A549 (cell line): ENCODE data around the gene DACT2. TPM values are rescaled to one million over a fixed set of nuclear protein-coding genes. Genes with fewer than 3 reads are reported as not detected.

ENCODE experiments used
- ATAC-seq, 2 experiments: fragments of 200-7000 bp in 1 of 2; fragments of >200 bp in 1 of 2; cut with Nextera tagmentation in 1 of 2; cut with Tn5 transposase in 1 of 2; 3 replicates each; pipeline versions ENCODE4 v1.8.0 to v1.9.1; 2018 to 2020; ENCODE audit warnings: mild to moderate bottlenecking in 1 of 2, moderate library complexity in 1 of 2
- CTCF ChIA-PET: fragments of 300-600 bp; sonication (Branson Sonifier 250); formaldehyde crosslinking; extraction: SDS; loops from one replicate; lab custom pipeline; 2021; ENCODE audit warnings: antibody characterized with exemption, inconsistent platforms; lab: Yijun Ruan, JAX
- POLR2A ChIA-PET: fragments of 350-600 bp; formaldehyde crosslinking; extraction: SDS; loops from one replicate; lab custom pipeline; 2021; ENCODE audit warnings: antibody characterized with exemption, inconsistent platforms; lab: Yijun Ruan, JAX
- DNase-seq, 2 experiments: peaks; one replicate each; pipeline versions ENCODE4 v3.0.0 to v3.0.0-alpha.2; 2011 to 2016; ENCODE audit warnings: low read depth in 1 of 2, low spot score in 1 of 2
- FAIRE-seq: peaks from 2 replicates; lab custom pipeline; 2011; peaks lifted over from hg19 to GRCh38; lab: Jason Lieb, UNC
- H3K27ac ChIP-seq, 2 experiments: fragments of >200 bp; sonication (Bioruptor Twin); formaldehyde crosslinking; 3 replicates each; pipeline ENCODE4 v1.5.1; 2016 to 2017
- H3K4me1 ChIP-seq: fragments of >200 bp; sonication (Bioruptor Twin); formaldehyde crosslinking; 3 replicates; pipeline ENCODE4 v1.6.1; 2016
- H3K4me2 ChIP-seq: fragments of >200 bp; sonication (Bioruptor Twin); formaldehyde crosslinking; 3 replicates; pipeline ENCODE4 v1.6.1; 2016
- H3K4me3 ChIP-seq: fragments of >200 bp; sonication (Bioruptor Twin); formaldehyde crosslinking; 3 replicates; pipeline ENCODE4 v1.5.1; 2016
- H3K9me3 ChIP-seq: fragments of >200 bp; sonication (Bioruptor Twin); formaldehyde crosslinking; 3 replicates; pipeline ENCODE4 v1.6.1; 2016
- CEBPB ChIP-seq, 2 experiments: fragments of >200 bp in 1 of 2; sonication (Bioruptor Twin) in 1 of 2; formaldehyde crosslinking in 1 of 2; IDR thresholded peaks; 2 replicates each; pipeline ENCODE4 v1.6.1; 2012 to 2016
- EP300 ChIP-seq, 2 experiments: fragments of >200 bp; sonication (Bioruptor Twin); formaldehyde crosslinking; IDR thresholded peaks; 2 replicates in 1 of 2; 3 replicates in 1 of 2; pipeline ENCODE4 v1.6.1; 2016 to 2017
- GATA3 ChIP-seq: IDR thresholded peaks from 2 replicates; pipeline ENCODE4 v1.6.1; 2012; ENCODE audit warnings: borderline replicate concordance
- HEYL ChIP-seq: fragments of 250-450 bp; sonication (Bioruptor Pico); IDR thresholded peaks from 2 replicates; pipeline ENCODE4 v1.8.0; 2021; ENCODE audit warnings: mild to moderate bottlenecking, moderate library complexity
- HOXA7 ChIP-seq: fragments of 250-450 bp; sonication (Bioruptor Pico); IDR thresholded peaks from 2 replicates; pipeline ENCODE4 v1.5.0; 2020; ENCODE audit warnings: mild to moderate bottlenecking, moderate library complexity
- HOXB5 ChIP-seq: fragments of 250-450 bp; sonication (Bioruptor Pico); IDR thresholded peaks from 2 replicates; pipeline ENCODE4 v1.5.0; 2020; ENCODE audit warnings: mild to moderate bottlenecking, moderate library complexity
- JUN ChIP-seq, 2 experiments: fragments of >200 bp; sonication (Bioruptor Twin); formaldehyde crosslinking; IDR thresholded peaks; 2 replicates in 1 of 2; 3 replicates in 1 of 2; pipeline ENCODE4 v1.6.1; 2016 to 2017
- KDM1A ChIP-seq: fragments of 200-600 bp; sonication (generic); IDR thresholded peaks from 2 replicates; pipeline ENCODE4 v1.6.1; 2016; ENCODE audit warnings: low read depth, mild to moderate bottlenecking
- MAZ ChIP-seq: fragments of 150-350 bp; IDR thresholded peaks from 2 replicates; pipeline ENCODE4 v1.6.1; 2014; ENCODE audit warnings: antibody characterized with exemption, low read depth, low read length, borderline replicate concordance
- MYC ChIP-seq: IDR thresholded peaks from 2 replicates; pipeline ENCODE4 v1.6.1; 2012; ENCODE audit warnings: mild to moderate bottlenecking, inconsistent platforms, low read length, improper control_type of control experiment, borderline replicate concordance
- POLR2AphosphoS2 ChIP-seq: conservative IDR thresholded peaks from 2 replicates; pipeline ENCODE4 v1.6.1; 2012; ENCODE audit warnings: low read length, improper control_type of control experiment, inconsistent platforms
- RAD21 ChIP-seq, 2 experiments: fragments of >200 bp in 1 of 2; sonication (Bioruptor Twin) in 1 of 2; formaldehyde crosslinking in 1 of 2; IDR thresholded peaks in 1 of 2; conservative IDR thresholded peaks in 1 of 2; 2 replicates in 1 of 2; 3 replicates in 1 of 2; pipeline ENCODE4 v1.6.1; 2012 to 2018; ENCODE audit warnings: inconsistent platforms in 1 of 2
- RFX5 ChIP-seq: fragments of 450-650 bp; IDR thresholded peaks from 2 replicates; pipeline ENCODE4 v1.7.1; 2014; ENCODE audit warnings: antibody characterized with exemption, mild to moderate bottlenecking, moderate library complexity
- SMC3 ChIP-seq: fragments of >200 bp; sonication (Bioruptor Twin); formaldehyde crosslinking; IDR thresholded peaks from 3 replicates; pipeline ENCODE4 v1.6.1; 2018; ENCODE audit warnings: inconsistent platforms
- TFCP2L1 ChIP-seq: fragments of 250-450 bp; sonication (Bioruptor Pico); IDR thresholded peaks from 2 replicates; pipeline ENCODE4 v1.5.0; 2021; ENCODE audit warnings: mild to moderate bottlenecking
- TP53 ChIP-seq: fragments of 250-450 bp; sonication (Bioruptor Pico); IDR thresholded peaks from 2 replicates; pipeline ENCODE4 v1.5.0; 2021; ENCODE audit warnings: mild to moderate bottlenecking, moderate library complexity
- ZNF302 ChIP-seq: fragments of 250-450 bp; sonication (Bioruptor Pico); IDR thresholded peaks from 2 replicates; pipeline ENCODE4 v1.9.0; 2021; ENCODE audit warnings: inconsistent platforms, mild to moderate bottlenecking, moderate library complexity
- WGBS: methylation state at CpG from one replicate; pipeline ENCODE4 v1.1.6; 2017; ENCODE audit errors: missing lambda C conversion rate; 5-methylcytosine and 5-hydroxymethylcytosine counted together
- polyA plus RNA-seq, 4 experiments: library from polyadenylated mRNA; depleted of rRNA in 3 of 4; stranded (reverse); fragments of >200 nt; fragmentation: RNase III in 1 of 4; extraction: RNeasy Plus Mini Kit Qiagen cat#74134 plus additional on column Dnase treatment in 1 of 4; gene quantifications; 2 replicates in 3 of 4; 3 replicates in 1 of 4; pipeline ENCODE4 v1.2.3, GENCODE V29; 2011 to 2017
- TF ChIP-seq, protein P1 (sequence below): fragments of >200 bp; sonication (Bioruptor Twin); formaldehyde crosslinking; IDR thresholded peaks from 2 replicates; pipeline ENCODE4 v1.6.1; 2016
- TF ChIP-seq, protein P2 (sequence below): fragments of 250-450 bp; sonication (Bioruptor Pico); IDR thresholded peaks from 2 replicates; pipeline ENCODE4 v1.5.0; 2020; ENCODE audit warnings: low read depth, mild to moderate bottlenecking, moderate library complexity
- TF ChIP-seq, protein P3 (sequence below): fragments of 150-350 bp; IDR thresholded peaks from 2 replicates; pipeline ENCODE4 v1.6.1; 2014; ENCODE audit warnings: low read depth, mild to moderate bottlenecking, low read length
- TF ChIP-seq, protein P4 (sequence below): fragments of >200 bp; sonication (Bioruptor Twin); formaldehyde crosslinking; IDR thresholded peaks from 3 replicates; pipeline ENCODE4 v1.6.1; 2016
- TF ChIP-seq, protein P5 (sequence below): fragments of 250-450 bp; sonication (Bioruptor Pico); IDR thresholded peaks from 2 replicates; pipeline ENCODE4 v1.5.0; 2021; ENCODE audit warnings: mild to moderate bottlenecking, moderate library complexity, borderline replicate concordance

Gene DACT2
- polyA plus RNA-seq, 2 of the 4 experiments (the other 2 are of a cell fraction): 0.63 to 1.5 TPM

DNA sequence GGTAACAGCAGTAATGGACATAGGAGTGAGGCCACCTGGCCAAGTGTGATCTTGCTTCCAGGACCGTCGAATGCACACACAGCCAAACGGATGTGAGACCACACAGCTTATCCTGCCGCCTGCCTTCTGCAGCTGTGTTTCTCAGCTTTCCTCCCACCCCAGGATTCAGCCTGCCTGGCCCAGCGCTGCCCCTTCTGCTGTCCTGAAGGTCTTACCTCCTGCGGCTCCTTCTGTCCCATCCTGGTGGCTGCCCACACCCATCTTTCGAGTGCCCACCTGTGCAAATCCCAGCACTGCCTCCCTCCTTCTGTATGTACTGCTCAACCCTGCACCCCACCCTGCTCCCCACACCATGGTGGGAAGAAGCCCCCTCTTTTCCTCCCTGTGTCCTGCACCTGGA is 49.4 kb upstream of the DACT2 start:
- CTCF ChIA-PET: interaction anchor here (1.2 to 3.1 kb wide), 6 partner anchors 9 to 515 kb away, joined by 3 to 34 read pairs (median 5); no protein-coding TSS in a partner anchor
- FAIRE-seq: no peak

DNA sequence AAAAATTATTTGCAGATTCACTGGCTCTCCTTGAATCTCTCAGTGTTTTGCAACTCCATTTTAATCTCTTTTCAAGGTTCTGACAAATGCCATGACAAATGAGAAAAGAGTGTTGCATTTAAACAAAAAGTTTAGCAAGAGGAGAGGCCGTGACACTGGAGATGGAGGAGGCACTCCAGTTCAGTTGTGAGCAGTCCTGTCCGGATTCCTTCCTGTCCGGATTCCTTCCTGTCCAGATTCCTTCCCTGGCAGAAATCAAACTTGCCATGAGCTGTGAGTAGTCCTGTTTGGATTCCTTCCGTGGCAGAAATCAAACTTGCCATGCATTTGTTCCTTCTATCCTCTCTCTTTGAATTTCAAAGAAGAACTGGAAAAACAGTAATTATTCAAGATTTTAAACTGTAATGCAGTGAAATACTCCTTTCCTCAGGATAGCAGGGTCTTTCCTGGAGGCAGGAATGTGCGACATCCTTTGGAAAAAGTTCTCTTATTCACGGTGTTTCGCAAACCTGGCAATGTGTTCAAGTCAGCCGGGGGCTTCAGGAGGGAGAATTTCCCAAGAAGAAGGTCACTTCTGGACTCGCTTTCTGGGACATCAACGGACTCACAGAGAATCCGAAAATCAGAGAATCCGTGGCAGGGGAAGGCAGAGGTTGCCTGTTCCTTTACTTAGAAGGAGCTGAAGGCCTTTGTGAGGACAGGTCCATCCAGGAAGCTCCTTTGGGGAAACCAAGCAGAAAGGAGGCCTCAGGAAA is 48.7 kb upstream of the DACT2 start:
- Histone ChIP-seq H3K4me2 (no peak overlapping the region), H3K9me3 (no peaks in the 10 kb centered on the region), H3K4me1 (no peaks in the 10 kb centered on the region), H3K27ac (no peak overlapping the region), H3K4me3 (no peak overlapping the region)
- WGBS: 75% methylated on average over 12 of the region's 12 CpGs
- POLR2A ChIA-PET: no interaction called here
- CTCF ChIA-PET: no interaction called here
- ATAC-seq: no peak
- TF ChIP-seq EP300 (IDR thresholded peaks at IDR 0.05) (no peak), SMC3 (no peak), JUN (IDR thresholded peaks at IDR 0.05) (no peak), ZNF302 (CRISPR knock-in tag) (no peak), HOXB5 (CRISPR knock-in tag) (no peak), RAD21 (conservative IDR thresholded peaks at IDR 0.05 in 1 of 2, IDR thresholded peaks at IDR 0.05 in 1 of 2) (no peak), MYC (no peak), TP53 (CRISPR knock-in tag) (no peak), MAZ (no peak), POLR2AphosphoS2 (no peak), HEYL (no peak), GATA3 (no peak), KDM1A (no peak), TFCP2L1 (CRISPR knock-in tag) (no peak), HOXA7 (no peak)
- TF ChIP-seq, protein P1, sequence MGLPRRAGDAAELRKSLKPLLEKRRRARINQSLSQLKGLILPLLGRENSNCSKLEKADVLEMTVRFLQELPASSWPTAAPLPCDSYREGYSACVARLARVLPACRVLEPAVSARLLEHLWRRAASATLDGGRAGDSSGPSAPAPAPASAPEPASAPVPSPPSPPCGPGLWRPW: no peak
- TF ChIP-seq, protein P2, sequence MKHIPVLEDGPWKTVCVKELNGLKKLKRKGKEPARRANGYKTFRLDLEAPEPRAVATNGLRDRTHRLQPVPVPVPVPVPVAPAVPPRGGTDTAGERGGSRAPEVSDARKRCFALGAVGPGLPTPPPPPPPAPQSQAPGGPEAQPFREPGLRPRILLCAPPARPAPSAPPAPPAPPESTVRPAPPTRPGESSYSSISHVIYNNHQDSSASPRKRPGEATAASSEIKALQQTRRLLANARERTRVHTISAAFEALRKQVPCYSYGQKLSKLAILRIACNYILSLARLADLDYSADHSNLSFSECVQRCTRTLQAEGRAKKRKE: no peak
- TF ChIP-seq, protein P3, sequence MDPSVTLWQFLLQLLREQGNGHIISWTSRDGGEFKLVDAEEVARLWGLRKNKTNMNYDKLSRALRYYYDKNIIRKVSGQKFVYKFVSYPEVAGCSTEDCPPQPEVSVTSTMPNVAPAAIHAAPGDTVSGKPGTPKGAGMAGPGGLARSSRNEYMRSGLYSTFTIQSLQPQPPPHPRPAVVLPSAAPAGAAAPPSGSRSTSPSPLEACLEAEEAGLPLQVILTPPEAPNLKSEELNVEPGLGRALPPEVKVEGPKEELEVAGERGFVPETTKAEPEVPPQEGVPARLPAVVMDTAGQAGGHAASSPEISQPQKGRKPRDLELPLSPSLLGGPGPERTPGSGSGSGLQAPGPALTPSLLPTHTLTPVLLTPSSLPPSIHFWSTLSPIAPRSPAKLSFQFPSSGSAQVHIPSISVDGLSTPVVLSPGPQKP: no peak
- TF ChIP-seq, protein P4, sequence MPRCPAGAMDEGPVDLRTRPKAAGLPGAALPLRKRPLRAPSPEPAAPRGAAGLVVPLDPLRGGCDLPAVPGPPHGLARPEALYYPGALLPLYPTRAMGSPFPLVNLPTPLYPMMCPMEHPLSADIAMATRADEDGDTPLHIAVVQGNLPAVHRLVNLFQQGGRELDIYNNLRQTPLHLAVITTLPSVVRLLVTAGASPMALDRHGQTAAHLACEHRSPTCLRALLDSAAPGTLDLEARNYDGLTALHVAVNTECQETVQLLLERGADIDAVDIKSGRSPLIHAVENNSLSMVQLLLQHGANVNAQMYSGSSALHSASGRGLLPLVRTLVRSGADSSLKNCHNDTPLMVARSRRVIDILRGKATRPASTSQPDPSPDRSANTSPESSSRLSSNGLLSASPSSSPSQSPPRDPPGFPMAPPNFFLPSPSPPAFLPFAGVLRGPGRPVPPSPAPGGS: no peak
- TF ChIP-seq, protein P5, sequence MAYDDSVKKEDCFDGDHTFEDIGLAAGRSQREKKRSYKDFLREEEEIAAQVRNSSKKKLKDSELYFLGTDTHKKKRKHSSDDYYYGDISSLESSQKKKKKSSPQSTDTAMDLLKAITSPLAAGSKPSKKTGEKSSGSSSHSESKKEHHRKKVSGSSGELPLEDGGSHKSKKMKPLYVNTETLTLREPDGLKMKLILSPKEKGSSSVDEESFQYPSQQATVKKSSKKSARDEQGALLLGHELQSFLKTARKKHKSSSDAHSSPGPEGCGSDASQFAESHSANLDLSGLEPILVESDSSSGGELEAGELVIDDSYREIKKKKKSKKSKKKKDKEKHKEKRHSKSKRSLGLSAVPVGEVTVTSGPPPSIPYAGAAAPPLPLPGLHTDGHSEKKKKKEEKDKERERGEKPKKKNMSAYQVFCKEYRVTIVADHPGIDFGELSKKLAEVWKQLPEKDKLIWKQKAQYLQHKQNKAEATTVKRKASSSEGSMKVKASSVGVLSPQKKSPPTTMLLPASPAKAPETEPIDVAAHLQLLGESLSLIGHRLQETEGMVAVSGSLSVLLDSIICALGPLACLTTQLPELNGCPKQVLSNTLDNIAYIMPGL (CRISPR knock-in tag): no peak
- no peak for FAIRE-seq
- DNase-seq: no peak

More for the DNA sequence above, 49.4 kb upstream of the DACT2 start:
- H3K9me3 ChIP-seq: no peaks in the 10 kb centered on the region
- DNase-seq (no peak), ATAC-seq (no peak)
- no peak overlapping the region for H3K4me2 ChIP-seq
- 76% methylated on average over 7 of the region's 7 CpGs for WGBS
- no peak overlapping the region for H3K4me3 ChIP-seq
- TF ChIP-seq ZNF302 (CRISPR knock-in tag): no peak
- no peak for TF ChIP-seq RFX5
- no peak for TF ChIP-seq CEBPB (IDR thresholded peaks at IDR 0.05)
- H3K27ac ChIP-seq: no peak overlapping the region
- no peaks in the 10 kb centered on the region for H3K4me1 ChIP-seq
- POLR2A ChIA-PET: no interaction called here
